ENCODE results near the gene AP3M1.

DNA sequence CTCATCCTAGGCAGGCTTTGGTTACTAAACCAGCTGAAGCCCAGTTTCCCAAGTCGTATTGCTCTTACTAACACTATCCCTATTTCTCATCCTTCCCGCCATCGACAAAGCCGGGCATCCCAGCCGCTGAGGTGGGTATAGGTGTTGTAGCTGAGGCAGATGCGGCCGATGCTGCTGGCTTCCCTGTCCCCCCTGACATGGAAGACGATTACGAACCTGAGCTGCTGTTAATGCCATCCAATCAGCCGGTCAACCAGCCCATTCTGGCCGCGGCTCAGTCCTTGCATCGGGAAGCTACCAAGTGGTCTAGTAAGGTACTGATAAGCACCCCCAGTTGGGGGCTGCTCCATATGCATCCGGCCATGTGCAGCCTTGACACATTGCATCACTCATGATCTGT is 38.8 kb downstream of the AP3M1 start:
- TF ChIP-seq ZNF221 (tag by site-specific recombination; IDR thresholded peaks at IDR 0.05; ENCODE audit: borderline replicate concordance) (no peak), ZNF670 (tag by site-specific recombination; IDR thresholded peaks at IDR 0.05; ENCODE audit: low read depth) (no peak), PRDM1 (tag by site-specific recombination; IDR thresholded peaks at IDR 0.05) (no peak), IKZF3 (tag by site-specific recombination; IDR thresholded peaks at IDR 0.05) (no peak), ZBTB21 (tag by site-specific recombination; IDR thresholded peaks at IDR 0.05) (no peak), ZBTB20 (tag by site-specific recombination; IDR thresholded peaks at IDR 0.05) (no peak), ZNF585B (tag by site-specific recombination; IDR thresholded peaks at IDR 0.05) (no peak), ZNF623 (tag by site-specific recombination; IDR thresholded peaks at IDR 0.05) (no peak), ZNF274 (IDR thresholded peaks at IDR 0.05; ENCODE audit: low read length) (no peak), ZNF274 (tag by site-specific recombination; IDR thresholded peaks at IDR 0.05; ENCODE audit: borderline replicate concordance) (no peak)
- TF ChIP-seq, protein P1, sequence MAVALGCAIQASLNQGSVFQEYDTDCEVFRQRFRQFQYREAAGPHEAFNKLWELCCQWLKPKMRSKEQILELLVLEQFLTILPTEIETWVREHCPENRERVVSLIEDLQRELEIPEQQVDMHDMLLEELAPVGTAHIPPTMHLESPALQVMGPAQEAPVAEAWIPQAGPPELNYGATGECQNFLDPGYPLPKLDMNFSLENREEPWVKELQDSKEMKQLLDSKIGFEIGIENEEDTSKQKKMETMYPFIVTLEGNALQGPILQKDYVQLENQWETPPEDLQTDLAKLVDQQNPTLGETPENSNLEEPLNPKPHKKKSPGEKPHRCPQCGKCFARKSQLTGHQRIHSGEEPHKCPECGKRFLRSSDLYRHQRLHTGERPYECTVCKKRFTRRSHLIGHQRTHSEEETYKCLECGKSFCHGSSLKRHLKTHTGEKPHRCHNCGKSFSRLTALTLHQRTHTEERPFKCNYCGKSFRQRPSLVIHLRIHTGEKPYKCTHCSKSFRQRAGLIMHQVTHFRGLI (tag by site-specific recombination; IDR thresholded peaks at IDR 0.05): no peak
- TF ChIP-seq, protein P2, sequence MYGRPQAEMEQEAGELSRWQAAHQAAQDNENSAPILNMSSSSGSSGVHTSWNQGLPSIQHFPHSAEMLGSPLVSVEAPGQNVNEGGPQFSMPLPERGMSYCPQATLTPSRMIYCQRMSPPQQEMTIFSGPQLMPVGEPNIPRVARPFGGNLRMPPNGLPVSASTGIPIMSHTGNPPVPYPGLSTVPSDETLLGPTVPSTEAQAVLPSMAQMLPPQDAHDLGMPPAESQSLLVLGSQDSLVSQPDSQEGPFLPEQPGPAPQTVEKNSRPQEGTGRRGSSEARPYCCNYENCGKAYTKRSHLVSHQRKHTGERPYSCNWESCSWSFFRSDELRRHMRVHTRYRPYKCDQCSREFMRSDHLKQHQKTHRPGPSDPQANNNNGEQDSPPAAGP (tag by site-specific recombination; IDR thresholded peaks at IDR 0.05): no peak
- TF ChIP-seq, protein P3, sequence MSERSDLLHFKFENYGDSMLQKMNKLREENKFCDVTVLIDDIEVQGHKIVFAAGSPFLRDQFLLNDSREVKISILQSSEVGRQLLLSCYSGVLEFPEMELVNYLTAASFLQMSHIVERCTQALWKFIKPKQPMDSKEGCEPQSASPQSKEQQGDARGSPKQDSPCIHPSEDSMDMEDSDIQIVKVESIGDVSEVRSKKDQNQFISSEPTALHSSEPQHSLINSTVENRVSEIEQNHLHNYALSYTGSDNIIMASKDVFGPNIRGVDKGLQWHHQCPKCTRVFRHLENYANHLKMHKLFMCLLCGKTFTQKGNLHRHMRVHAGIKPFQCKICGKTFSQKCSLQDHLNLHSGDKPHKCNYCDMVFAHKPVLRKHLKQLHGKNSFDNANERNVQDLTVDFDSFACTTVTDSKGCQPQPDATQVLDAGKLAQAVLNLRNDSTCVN (tag by site-specific recombination; optimal IDR thresholded peaks at IDR 0.05): no peak
- TF ChIP-seq, protein P4, sequence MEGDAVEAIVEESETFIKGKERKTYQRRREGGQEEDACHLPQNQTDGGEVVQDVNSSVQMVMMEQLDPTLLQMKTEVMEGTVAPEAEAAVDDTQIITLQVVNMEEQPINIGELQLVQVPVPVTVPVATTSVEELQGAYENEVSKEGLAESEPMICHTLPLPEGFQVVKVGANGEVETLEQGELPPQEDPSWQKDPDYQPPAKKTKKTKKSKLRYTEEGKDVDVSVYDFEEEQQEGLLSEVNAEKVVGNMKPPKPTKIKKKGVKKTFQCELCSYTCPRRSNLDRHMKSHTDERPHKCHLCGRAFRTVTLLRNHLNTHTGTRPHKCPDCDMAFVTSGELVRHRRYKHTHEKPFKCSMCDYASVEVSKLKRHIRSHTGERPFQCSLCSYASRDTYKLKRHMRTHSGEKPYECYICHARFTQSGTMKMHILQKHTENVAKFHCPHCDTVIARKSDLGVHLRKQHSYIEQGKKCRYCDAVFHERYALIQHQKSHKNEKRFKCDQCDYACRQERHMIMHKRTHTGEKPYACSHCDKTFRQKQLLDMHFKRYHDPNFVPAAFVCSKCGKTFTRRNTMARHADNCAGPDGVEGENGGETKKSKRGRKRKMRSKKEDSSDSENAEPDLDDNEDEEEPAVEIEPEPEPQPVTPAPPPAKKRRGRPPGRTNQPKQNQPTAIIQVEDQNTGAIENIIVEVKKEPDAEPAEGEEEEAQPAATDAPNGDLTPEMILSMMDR (tag by site-specific recombination; IDR thresholded peaks at IDR 0.05): no peak
- TF ChIP-seq, protein P5, sequence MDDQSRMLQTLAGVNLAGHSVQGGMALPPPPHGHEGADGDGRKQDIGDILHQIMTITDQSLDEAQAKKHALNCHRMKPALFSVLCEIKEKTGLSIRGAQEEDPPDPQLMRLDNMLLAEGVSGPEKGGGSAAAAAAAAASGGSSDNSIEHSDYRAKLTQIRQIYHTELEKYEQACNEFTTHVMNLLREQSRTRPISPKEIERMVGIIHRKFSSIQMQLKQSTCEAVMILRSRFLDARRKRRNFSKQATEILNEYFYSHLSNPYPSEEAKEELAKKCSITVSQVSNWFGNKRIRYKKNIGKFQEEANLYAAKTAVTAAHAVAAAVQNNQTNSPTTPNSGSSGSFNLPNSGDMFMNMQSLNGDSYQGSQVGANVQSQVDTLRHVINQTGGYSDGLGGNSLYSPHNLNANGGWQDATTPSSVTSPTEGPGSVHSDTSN (CRISPR knock-in tag; IDR thresholded peaks at IDR 0.05): no peak
